OCI-LY1 (cell line): Measurements from ENCODE around the gene COX6B1.
A peak's percentile ranks its signal among the peaks of the same experiment; 100 is the strongest.
"Not testable (repeated sequence)": the region's sequence is repeated elsewhere in the genome, so short reads cannot be mapped to it uniquely, and the experiment has no call there.

Experiments used
- H2AFZ ChIP-seq: fragments of 200-600 bp; sonication (generic), shearing (Covaris generic); 2 replicates; pipeline ENCODE4 v1.6.0; 2014; ENCODE audit warnings: antibody characterized with exemption, mild to moderate bottlenecking, low read length
- H3F3A ChIP-seq: fragments of 200-600 bp; sonication (generic), shearing (Covaris generic); 2 replicates; pipeline ENCODE4 v1.6.0; 2014; ENCODE audit warnings: mild to moderate bottlenecking, antibody characterized with exemption, low read length, moderate library complexity; ENCODE audit not compliant: insufficient read depth
- H3K27ac ChIP-seq: fragments of 200-600 bp; sonication (generic); 2 replicates; pipeline ENCODE4 v1.5.1; 2014; ENCODE audit warnings: low read length, mixed run types, mild to moderate bottlenecking, low read depth; ENCODE audit not compliant: poor library complexity, severe bottlenecking
- H3K27me3 ChIP-seq: fragments of 200-600 bp; sonication (generic); 2 replicates; pipeline ENCODE4 v1.6.0; 2014; ENCODE audit warnings: antibody characterized with exemption, mild to moderate bottlenecking, low read length, moderate library complexity; ENCODE audit not compliant: insufficient read depth
- H3K36me3 ChIP-seq: fragments of 200-600 bp; sonication (generic); 2 replicates; pipeline ENCODE4 v1.6.1; 2014; ENCODE audit warnings: mild to moderate bottlenecking, antibody characterized with exemption, low read length, moderate library complexity, mixed read lengths; ENCODE audit not compliant: insufficient read depth
- H3K4me1 ChIP-seq: fragments of 200-600 bp; sonication (generic); 2 replicates; pipeline ENCODE4 v1.5.1; 2014; ENCODE audit warnings: mild to moderate bottlenecking, low read length, moderate library complexity; ENCODE audit not compliant: insufficient read depth, severe bottlenecking
- H3K4me2 ChIP-seq: fragments of 200-600 bp; sonication (generic), shearing (Covaris generic); 2 replicates; pipeline ENCODE4 v1.6.1; 2014; ENCODE audit warnings: low read length
- H3K4me3 ChIP-seq: fragments of 200-600 bp; sonication (generic); 2 replicates; pipeline ENCODE4 v1.5.1; 2014; ENCODE audit warnings: low read length, low read depth, mild to moderate bottlenecking, mixed read lengths; ENCODE audit not compliant: poor library complexity, severe bottlenecking
- H3K79me2 ChIP-seq: fragments of 200-600 bp; shearing (Covaris generic); 2 replicates; pipeline ENCODE4 v1.6.1; 2016; ENCODE audit warnings: mixed run types, low read length, mixed read lengths; ENCODE audit not compliant: insufficient read depth
- H3K9ac ChIP-seq: fragments of 200-600 bp; sonication (generic), shearing (Covaris generic); 2 replicates; pipeline ENCODE4 v1.6.1; 2014; ENCODE audit warnings: mild to moderate bottlenecking, low read length, mixed read lengths
- H3K9me2 ChIP-seq: fragments of 200-600 bp; sonication (generic), shearing (Covaris generic); 2 replicates; pipeline ENCODE4 v1.6.1; 2014; ENCODE audit warnings: low read depth, mild to moderate bottlenecking, low read length, mixed read lengths
- H3K9me3 ChIP-seq: fragments of 200-600 bp; shearing (Covaris generic); 2 replicates; pipeline ENCODE4 v1.6.1; 2014; ENCODE audit warnings: low read length, mixed read lengths
- H4K20me1 ChIP-seq: fragments of 200-600 bp; sonication (generic), shearing (Covaris generic); 2 replicates; pipeline ENCODE4 v1.6.0; 2016; ENCODE audit warnings: mild to moderate bottlenecking, low read length; ENCODE audit not compliant: insufficient read depth
- CTCF ChIP-seq: fragments of 200-600 bp; sonication (generic), shearing (Covaris generic); IDR thresholded peaks from 2 replicates; pipeline ENCODE4 v1.5.1; 2017; ENCODE audit warnings: mild to moderate bottlenecking, antibody characterized with exemption, low read length, moderate library complexity, mixed read lengths
- EZH2 ChIP-seq: fragments of 200-600 bp; sonication (generic), shearing (Covaris generic); IDR thresholded peaks from 2 replicates; pipeline ENCODE4 v1.8.0; 2017; ENCODE audit warnings: borderline replicate concordance, mixed run types, mild to moderate bottlenecking, antibody characterized with exemption, low read length, moderate library complexity, mixed read lengths

The COX6B1 gene

GRCh38 chr19:35645680-35646511 is 2.2 kb upstream of the COX6B1 start:
- Histone ChIP-seq H3K4me3 (no peak overlapping the region), H3K4me2 (no peak overlapping the region), H4K20me1 (no peaks in the 10 kb centered on the region), H3K9ac (no peak overlapping the region), H2AFZ (no peak overlapping the region), H3K36me3 (peaks cover 5% of the 10 kb centered on the region), H3K9me3 (no peaks in the 10 kb centered on the region), H3K4me1 (peaks cover 52% of the 10 kb centered on the region), H3F3A (peaks cover 4% of the 10 kb centered on the region; the same call in 1 of the 2 replicates), H3K27ac (peak overlapping the region; percentile 35), H3K27me3 (no peaks in the 10 kb centered on the region), H3K9me2 (no peaks in the 10 kb centered on the region), H3K79me2 (peaks cover 24% of the 10 kb centered on the region)
- no peak for TF ChIP-seq CTCF
- no peak for TF ChIP-seq EZH2

- H3F3A ChIP-seq = peaks cover 3% of the 10 kb centered on the region; the same call in 1 of the 2 replicates
- H3K9me3 ChIP-seq = no peaks in the 10 kb centered on the region
- no peaks in the 10 kb centered on the region for H3K27me3 ChIP-seq
- no peak overlapping the region for H2AFZ ChIP-seq
- H4K20me1 ChIP-seq = no peaks in the 10 kb centered on the region
- peaks cover 36% of the 10 kb centered on the region for H3K36me3 ChIP-seq
- H3K4me2 ChIP-seq = no peak overlapping the region
- no peaks in the 10 kb centered on the region for H3K9me2 ChIP-seq
- peaks cover 21% of the 10 kb centered on the region for H3K4me1 ChIP-seq
- H3K79me2 ChIP-seq = peaks cover 24% of the 10 kb centered on the region
- H3K9ac ChIP-seq = no peak overlapping the region
- no peak overlapping the region for H3K4me3 ChIP-seq
- TF ChIP-seq EZH2 (no peak), CTCF (no peak)
- no peak overlapping the region for H3K27ac ChIP-seq
Measured at GRCh38 chr19:35650581-35650980, 2.5 kb downstream of the COX6B1 start.

- H3K9me2 ChIP-seq, H4K20me1 ChIP-seq: not testable (repeated sequence)
- H3K36me3 ChIP-seq = peaks cover 70% of the 10 kb centered on the region
Measured at GRCh38 chr19:35654828-35655227, 6.7 kb downstream of the COX6B1 start.

GRCh38 chr19:35655600-35655999 is 7.5 kb downstream of the COX6B1 start:
- TF ChIP-seq EZH2 (no peak), CTCF (no peak)
- 0 out of 2 replicates have a peak, but pooled peaks cover 2% of the 10 kb centered on the region for H3K79me2 ChIP-seq
- H3K9ac ChIP-seq = no peak overlapping the region
- no peak overlapping the region for H3K4me2 ChIP-seq
- H3K9me2 ChIP-seq = no peaks in the 10 kb centered on the region
- no peaks in the 10 kb centered on the region for H4K20me1 ChIP-seq
- no peak overlapping the region for H3K27ac ChIP-seq
- H3K36me3 ChIP-seq = peaks cover 73% of the 10 kb centered on the region
- H3K4me1 ChIP-seq = no peaks in the 10 kb centered on the region
- no peak overlapping the region for H2AFZ ChIP-seq
- H3K27me3 ChIP-seq = no peaks in the 10 kb centered on the region
- H3K4me3 ChIP-seq = no peak overlapping the region
- no peaks in the 10 kb centered on the region for H3F3A ChIP-seq
- H3K9me3 ChIP-seq = no peaks in the 10 kb centered on the region

More at GRCh38 chr19:35654828-35655227, 6.7 kb downstream of the COX6B1 start:
- H3K4me1 ChIP-seq, H3F3A ChIP-seq, H3K9ac ChIP-seq, H3K27ac ChIP-seq, H3K4me2 ChIP-seq, H2AFZ ChIP-seq, H3K27me3 ChIP-seq, H3K9me3 ChIP-seq, H3K4me3 ChIP-seq: not testable (repeated sequence)
- H3K79me2 ChIP-seq = peaks cover 10% of the 10 kb centered on the region
